Choroid plexus epithelial cell (primary cell): ENCODE data around the gene ACYP1.

Experiments
- DNase-seq: peaks from one replicate; pipeline ENCODE4 v3.0.0-alpha.2; 2010; ENCODE audit warnings: low read depth
- H3K4me3 ChIP-seq: 2 replicates; pipeline ENCODE4 v1.5.1; 2011; ENCODE audit warnings: low read depth, mild to moderate bottlenecking, control low read depth, low read length, moderate library complexity
- TF ChIP-seq, protein P1 (sequence below): conservative IDR thresholded peaks from 2 replicates; pipeline ENCODE4 v1.5.1; 2011; ENCODE audit warnings: low read depth, mild to moderate bottlenecking, control low read depth, inconsistent platforms, low read length, moderate library complexity

The ACYP1 gene

DNA sequence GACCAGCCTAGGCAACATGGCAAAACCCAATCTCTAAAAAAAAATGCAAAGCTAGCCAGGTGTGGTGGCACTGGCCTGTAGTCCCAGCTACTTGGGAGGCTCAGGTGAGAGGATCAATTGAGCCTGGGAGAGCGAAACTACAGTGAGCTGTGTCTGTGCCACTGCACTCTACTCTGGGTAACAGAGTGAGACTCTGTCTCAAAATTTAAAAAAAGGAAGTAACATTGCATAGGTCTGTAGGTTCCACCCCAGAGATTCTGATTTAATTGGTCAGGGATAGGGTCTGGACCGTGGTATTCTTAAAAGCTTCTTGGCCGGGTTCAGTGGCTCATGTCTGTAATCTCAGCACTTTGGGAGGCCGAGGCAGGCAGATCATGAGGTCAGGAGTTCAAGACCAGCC, 31.9 kb upstream of the ACYP1 start:
- no peak for DNase-seq
- TF ChIP-seq, protein P1, sequence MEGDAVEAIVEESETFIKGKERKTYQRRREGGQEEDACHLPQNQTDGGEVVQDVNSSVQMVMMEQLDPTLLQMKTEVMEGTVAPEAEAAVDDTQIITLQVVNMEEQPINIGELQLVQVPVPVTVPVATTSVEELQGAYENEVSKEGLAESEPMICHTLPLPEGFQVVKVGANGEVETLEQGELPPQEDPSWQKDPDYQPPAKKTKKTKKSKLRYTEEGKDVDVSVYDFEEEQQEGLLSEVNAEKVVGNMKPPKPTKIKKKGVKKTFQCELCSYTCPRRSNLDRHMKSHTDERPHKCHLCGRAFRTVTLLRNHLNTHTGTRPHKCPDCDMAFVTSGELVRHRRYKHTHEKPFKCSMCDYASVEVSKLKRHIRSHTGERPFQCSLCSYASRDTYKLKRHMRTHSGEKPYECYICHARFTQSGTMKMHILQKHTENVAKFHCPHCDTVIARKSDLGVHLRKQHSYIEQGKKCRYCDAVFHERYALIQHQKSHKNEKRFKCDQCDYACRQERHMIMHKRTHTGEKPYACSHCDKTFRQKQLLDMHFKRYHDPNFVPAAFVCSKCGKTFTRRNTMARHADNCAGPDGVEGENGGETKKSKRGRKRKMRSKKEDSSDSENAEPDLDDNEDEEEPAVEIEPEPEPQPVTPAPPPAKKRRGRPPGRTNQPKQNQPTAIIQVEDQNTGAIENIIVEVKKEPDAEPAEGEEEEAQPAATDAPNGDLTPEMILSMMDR = no peak
- H3K4me3 ChIP-seq = no peak overlapping the region

DNA sequence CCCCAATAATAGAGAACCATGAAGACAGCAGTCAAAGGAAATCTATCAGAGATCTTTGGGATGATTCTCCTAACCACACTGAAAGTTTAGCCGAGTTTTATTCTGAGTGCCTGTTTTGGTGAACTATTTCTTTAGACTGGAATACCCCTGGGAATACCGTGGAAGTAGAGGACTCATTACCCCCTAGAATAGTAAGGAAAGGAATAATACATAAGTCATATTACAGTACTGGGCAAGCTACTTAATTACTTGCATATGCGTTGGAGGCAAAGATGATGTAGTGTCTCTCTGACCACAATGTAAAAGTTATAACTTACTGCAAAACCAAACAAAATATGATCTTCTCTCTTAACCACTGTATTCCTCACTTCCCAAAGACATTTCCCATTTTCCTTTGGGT, 31.1 kb upstream of the ACYP1 start:
- TF ChIP-seq, protein P1 = no peak
- no peak overlapping the region for H3K4me3 ChIP-seq
- DNase-seq = no peak

DNA sequence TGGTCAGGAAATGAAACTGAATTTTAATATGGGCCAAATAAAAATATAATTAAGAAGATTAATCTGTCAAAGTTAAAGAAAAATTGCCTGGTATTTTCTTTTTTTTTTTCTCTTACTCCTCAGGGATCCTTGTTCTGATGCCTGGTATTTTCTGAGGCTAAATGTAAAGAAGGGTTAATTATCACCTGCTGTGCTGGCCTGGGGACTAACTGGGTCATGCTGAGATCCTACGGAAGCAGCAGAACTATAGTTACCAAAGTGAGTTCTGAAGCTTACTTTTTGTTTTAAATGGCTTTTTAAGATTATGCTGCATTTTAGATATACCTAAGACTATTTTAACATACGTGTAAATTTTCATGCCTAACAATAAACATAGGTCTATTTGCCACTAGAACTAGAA, 28.9 kb upstream of the ACYP1 start:
- no peak for DNase-seq
- TF ChIP-seq, protein P1 = no peak
- H3K4me3 ChIP-seq = no peak overlapping the region

DNA sequence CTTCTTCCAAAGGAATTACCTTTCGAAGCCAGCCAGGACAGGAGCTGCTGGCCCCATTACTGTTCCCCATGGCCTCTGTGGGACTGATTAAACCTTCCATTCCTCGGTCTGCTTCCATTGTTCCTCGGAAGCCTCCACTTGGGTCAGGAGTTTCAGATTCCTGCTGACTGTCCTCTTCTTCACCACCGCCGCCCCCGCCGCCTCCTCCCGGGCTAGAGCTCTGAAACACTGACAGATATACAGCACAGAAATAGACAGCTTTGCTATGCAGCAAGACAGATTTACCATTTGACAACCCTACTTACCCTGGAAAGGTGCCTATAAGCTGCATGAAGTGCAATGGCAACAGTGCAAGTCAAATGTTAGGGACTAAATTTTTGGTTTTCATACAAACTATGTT, 27.4 kb upstream of the ACYP1 start:
- DNase-seq = no peak
- no peak overlapping the region for H3K4me3 ChIP-seq
- TF ChIP-seq, protein P1 = no peak

DNA sequence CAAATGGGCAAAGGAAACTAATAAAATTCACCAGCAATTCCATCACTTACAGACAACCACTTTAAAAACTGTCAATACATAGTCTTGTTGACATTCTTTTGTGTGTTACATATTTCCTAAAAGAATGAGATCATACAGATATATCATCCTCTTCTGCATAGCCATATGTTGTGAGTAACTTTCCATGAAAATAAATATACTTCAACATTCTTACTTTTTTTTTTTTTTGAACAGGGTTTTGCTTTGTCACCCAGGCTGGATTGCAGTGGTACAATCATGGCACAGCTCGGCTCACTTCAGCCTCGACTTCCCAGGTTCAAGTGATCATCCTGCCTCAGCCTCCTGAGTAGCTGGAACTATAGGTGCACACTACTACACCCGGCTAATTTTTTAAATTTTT, 26.5 kb upstream of the ACYP1 start:
- TF ChIP-seq, protein P1 = no peak
- no peak overlapping the region for H3K4me3 ChIP-seq
- peak; percentile 6 for DNase-seq

DNA sequence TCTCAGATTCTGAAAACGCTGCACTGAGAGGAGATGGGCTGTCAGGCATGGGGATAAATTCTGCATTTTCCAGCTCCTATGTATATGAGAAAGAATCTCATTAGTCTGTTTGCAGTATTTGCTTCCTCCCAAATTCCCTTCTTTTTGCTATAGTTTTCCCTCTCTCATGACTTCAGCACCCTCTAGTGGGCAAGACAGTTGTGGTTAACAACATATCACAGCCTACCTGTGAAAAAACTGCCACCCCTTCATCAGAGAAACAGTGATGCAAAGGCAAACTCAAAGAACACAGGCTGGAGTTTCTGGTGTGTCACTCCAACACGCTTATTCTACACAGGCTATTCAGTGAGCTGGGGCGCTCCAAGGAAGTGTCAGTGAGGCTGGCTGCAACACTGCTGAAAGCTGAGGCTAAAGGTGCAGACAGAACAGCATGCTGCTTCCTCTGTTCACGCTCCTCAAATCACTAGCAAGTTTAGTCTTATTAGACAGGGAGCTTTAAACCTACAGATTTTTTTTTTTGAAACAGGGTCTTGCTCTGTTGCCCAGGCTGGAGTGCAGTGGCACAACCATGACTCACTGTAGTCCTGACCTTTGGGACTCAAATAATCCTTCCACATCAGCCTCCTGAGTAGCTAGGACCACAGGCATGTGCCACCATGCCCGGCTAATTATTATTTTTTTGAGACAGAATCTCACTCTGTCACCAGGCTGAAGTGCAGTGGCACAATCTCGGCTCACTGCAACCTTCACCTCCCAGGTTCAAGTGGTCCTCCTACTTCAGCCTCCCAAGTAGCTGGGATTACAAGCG, 24.9 kb upstream of the ACYP1 start:
- peak; percentile 80 for DNase-seq
- H3K4me3 ChIP-seq = no peak overlapping the region

More for the DNA sequence above, 24.9 kb upstream of the ACYP1 start:
- TF ChIP-seq, protein P1 = peak; percentile 80
